ENCODE results near the gene CPT1A. TPM values are rescaled to one million over a fixed set of nuclear protein-coding genes. Genes with fewer than 3 reads are reported as not detected.

Gene CPT1A
- total and polyA plus RNA-seq, 10 of the 15 experiments (the other 5 are each of a cell fraction or from before 2014, with no cell fraction given), result 1.1 to 17.5 (median 6.0) TPM

GRCh38 chr11:68840661-68841653 is 759 bp downstream of the CPT1A start (continued):
- peak; percentile 36 for TF ChIP-seq MYC (IDR thresholded peaks at IDR 0.05; ENCODE audit: insufficient read depth, insufficient read length, insufficient replicate concordance, low read length, severe bottlenecking)
- no peak for TF ChIP-seq SREBF1 (IDR thresholded peaks at IDR 0.05; ENCODE audit: low read length)
- no peak for TF ChIP-seq TAF1 (IDR thresholded peaks at IDR 0.05; ENCODE audit: borderline replicate concordance, low read depth, low read length)
- no peak for TF ChIP-seq SMARCA5 (IDR thresholded peaks at IDR 0.05)
- TF ChIP-seq HDGF (IDR thresholded peaks at IDR 0.05), result no peak
- TF ChIP-seq IKZF1 (conservative IDR thresholded peaks at IDR 0.05), result peak; percentile 57
- TF ChIP-seq NR2F1 (conservative IDR thresholded peaks at IDR 0.05), result peak; percentile 80
- TF ChIP-seq YBX1 (IDR thresholded peaks at IDR 0.05), result no peak
- no peak for TF ChIP-seq E2F8 (IDR thresholded peaks at IDR 0.05; ENCODE audit: low read depth, partially characterized antibody)
- no peak for TF ChIP-seq SMAD5 (IDR thresholded peaks at IDR 0.05; ENCODE audit: low read depth)
- TF ChIP-seq KLF5 (IDR thresholded peaks at IDR 0.05; ENCODE audit: partially characterized antibody), result no peak
- no peak for TF ChIP-seq IKZF2 (IDR thresholded peaks at IDR 0.05)
- no peak for TF ChIP-seq JUNB (IDR thresholded peaks at IDR 0.05)
- TF ChIP-seq ZBTB40 (IDR thresholded peaks at IDR 0.05; ENCODE audit: borderline replicate concordance), result no peak
- no peak for TF ChIP-seq EP300 (IDR thresholded peaks at IDR 0.05; ENCODE audit: borderline replicate concordance in 1 of 2, control insufficient read depth in 1 of 2, low read depth in 2 of 2, low read length in 2 of 2)
- no peak for TF ChIP-seq SMC3 (IDR thresholded peaks at IDR 0.05; ENCODE audit: borderline replicate concordance, low read length)
- TF ChIP-seq ELK1 (IDR thresholded peaks at IDR 0.05; ENCODE audit: low read depth, low read length), result no peak
- TF ChIP-seq RUNX3 (IDR thresholded peaks at IDR 0.05; ENCODE audit: low read length), result peak; percentile 25
- TF ChIP-seq RELB (IDR thresholded peaks at IDR 0.05; ENCODE audit: low read depth), result no peak
